ENCODE measurements around the gene LRBA. TPM values are rescaled to one million over a fixed set of nuclear protein-coding genes. Genes with fewer than 3 reads are reported as not detected.
"Not testable (repeated sequence)": the region's sequence is repeated elsewhere in the genome, so short reads cannot be mapped to it uniquely, and the experiment has no call there.

Gene LRBA
- total RNA-seq, 2 donors from 2014 or later = 76.3 to 86.9 TPM

- H3K4me1 Mint-ChIP-seq = no peaks in the 10 kb centered on the region
- no peak for ATAC-seq
- peaks cover 4% of the 10 kb centered on the region for H3K36me3 Mint-ChIP-seq (ENCODE audit: low read depth)
- no peak for DNase-seq
- H3K27ac Mint-ChIP-seq = no peak overlapping the region
- H3K27me3 Mint-ChIP-seq = no peaks in the 10 kb centered on the region
- no peaks in the 10 kb centered on the region for H3K9me3 ChIP-seq (ENCODE audit: control insufficient read depth, low read length, poor library complexity, severe bottlenecking)
- H3K4me3 Mint-ChIP-seq = no peak overlapping the region
Observed at GRCh38 chr4:150418757-150419410, 596.2 kb downstream of the LRBA start.

GRCh38 chr4:150415213-150415612 is 599.9 kb downstream of the LRBA start:
- ATAC-seq (no peak), DNase-seq (no peak)
- H3K9me3 ChIP-seq (ENCODE audit: control insufficient read depth, low read length, poor library complexity, severe bottlenecking) = no peaks in the 10 kb centered on the region
- H3K36me3 Mint-ChIP-seq (ENCODE audit: low read depth) = no peaks in the 10 kb centered on the region
- no peaks in the 10 kb centered on the region for H3K27me3 Mint-ChIP-seq
- H3K4me3 Mint-ChIP-seq = no peak overlapping the region
- no peak overlapping the region for H3K27ac Mint-ChIP-seq
- no peaks in the 10 kb centered on the region for H3K4me1 Mint-ChIP-seq

GRCh38 chr4:150411520-150411919 is 603.6 kb downstream of the LRBA start:
- no peaks in the 10 kb centered on the region for H3K4me1 Mint-ChIP-seq
- no peak overlapping the region for H3K27ac Mint-ChIP-seq
- no peaks in the 10 kb centered on the region for H3K36me3 Mint-ChIP-seq (ENCODE audit: low read depth)
- ATAC-seq = no peak
- no peaks in the 10 kb centered on the region for H3K27me3 Mint-ChIP-seq
- no peak for DNase-seq
- no peak overlapping the region for H3K4me3 Mint-ChIP-seq
- no peaks in the 10 kb centered on the region for H3K9me3 ChIP-seq (ENCODE audit: control insufficient read depth, low read length, poor library complexity, severe bottlenecking)

GRCh38 chr4:150402871-150403272 is 612.2 kb downstream of the LRBA start:
- ATAC-seq (no peak), DNase-seq (no peak)
- no peaks in the 10 kb centered on the region for H3K9me3 ChIP-seq (ENCODE audit: control insufficient read depth, low read length, poor library complexity, severe bottlenecking)

GRCh38 chr4:150401083-150401687 is 613.9 kb downstream of the LRBA start:
- Mint-ChIP-seq H3K4me3 (no peak overlapping the region), H3K27ac (no peak overlapping the region), H3K27me3 (no peaks in the 10 kb centered on the region), H3K36me3 (ENCODE audit: low read depth) (no peaks in the 10 kb centered on the region), H3K4me1 (no peaks in the 10 kb centered on the region)
- ATAC-seq = no peak
- no peaks in the 10 kb centered on the region for H3K9me3 ChIP-seq (ENCODE audit: control insufficient read depth, low read length, poor library complexity, severe bottlenecking)
- DNase-seq = no peak

More at GRCh38 chr4:150402871-150403272, 612.2 kb downstream of the LRBA start:
- Mint-ChIP-seq H3K27ac (no peak overlapping the region), H3K4me1 (no peaks in the 10 kb centered on the region), H3K27me3 (no peaks in the 10 kb centered on the region), H3K36me3 (ENCODE audit: low read depth) (no peaks in the 10 kb centered on the region), H3K4me3 (no peak overlapping the region)

GRCh38 chr4:150395872-150396271 is 619.2 kb downstream of the LRBA start:
- Mint-ChIP-seq H3K4me1 (no peaks in the 10 kb centered on the region), H3K27ac (no peak overlapping the region), H3K36me3 (ENCODE audit: low read depth) (peaks cover 3% of the 10 kb centered on the region), H3K27me3 (no peaks in the 10 kb centered on the region), H3K4me3 (no peak overlapping the region)
- ATAC-seq (no peak), DNase-seq (no peak)
- H3K9me3 ChIP-seq (ENCODE audit: control insufficient read depth, low read length, poor library complexity, severe bottlenecking) = no peaks in the 10 kb centered on the region

GRCh38 chr4:150394046-150394445 is 621.0 kb downstream of the LRBA start:
- ATAC-seq (no peak), DNase-seq (no peak)
- Mint-ChIP-seq H3K36me3 (ENCODE audit: low read depth) (peaks cover 3% of the 10 kb centered on the region), H3K4me3 (no peak overlapping the region), H3K27ac (no peak overlapping the region), H3K4me1 (no peaks in the 10 kb centered on the region), H3K27me3 (no peaks in the 10 kb centered on the region)
- H3K9me3 ChIP-seq (ENCODE audit: control insufficient read depth, low read length, poor library complexity, severe bottlenecking) = no peaks in the 10 kb centered on the region

GRCh38 chr4:150391052-150391451 is 624.0 kb downstream of the LRBA start:
- H3K9me3 ChIP-seq (ENCODE audit: control insufficient read depth, low read length, poor library complexity, severe bottlenecking) = no peaks in the 10 kb centered on the region
- H3K4me1 Mint-ChIP-seq = peaks cover 2% of the 10 kb centered on the region
- H3K36me3 Mint-ChIP-seq (ENCODE audit: low read depth) = peaks cover 3% of the 10 kb centered on the region
- no peaks in the 10 kb centered on the region for H3K27me3 Mint-ChIP-seq
- DNase-seq (no peak), ATAC-seq (no peak)
- no peak overlapping the region for H3K27ac Mint-ChIP-seq
- H3K4me3 Mint-ChIP-seq = no peak overlapping the region

- DNase-seq = no peak
- H3K4me1 Mint-ChIP-seq = peaks cover 2% of the 10 kb centered on the region
- no peak for ATAC-seq
- no peaks in the 10 kb centered on the region for H3K9me3 ChIP-seq (ENCODE audit: control insufficient read depth, low read length, poor library complexity, severe bottlenecking)
- H3K27ac Mint-ChIP-seq = no peak overlapping the region
- H3K27me3 Mint-ChIP-seq = no peaks in the 10 kb centered on the region
- peaks cover 3% of the 10 kb centered on the region for H3K36me3 Mint-ChIP-seq (ENCODE audit: low read depth)
- no peak overlapping the region for H3K4me3 Mint-ChIP-seq
Observed at GRCh38 chr4:150390531-150390910, 624.6 kb downstream of the LRBA start.

- no peaks in the 10 kb centered on the region for H3K9me3 ChIP-seq (ENCODE audit: control insufficient read depth, low read length, poor library complexity, severe bottlenecking)
- DNase-seq (no peak), ATAC-seq (no peak)
- Mint-ChIP-seq H3K36me3 (ENCODE audit: low read depth) (peaks cover 6% of the 10 kb centered on the region), H3K4me3 (no peak overlapping the region), H3K27ac (no peak overlapping the region), H3K27me3 (no peaks in the 10 kb centered on the region), H3K4me1 (peaks cover 2% of the 10 kb centered on the region)
Observed at GRCh38 chr4:150389896-150390530, 625.1 kb downstream of the LRBA start.

- Mint-ChIP-seq H3K27me3 (no peaks in the 10 kb centered on the region), H3K27ac (no peak overlapping the region), H3K4me1 (peaks cover 2% of the 10 kb centered on the region), H3K4me3 (no peak overlapping the region), H3K36me3 (ENCODE audit: low read depth) (peaks cover 6% of the 10 kb centered on the region)
- ATAC-seq = no peak
- no peak for DNase-seq
- no peaks in the 10 kb centered on the region for H3K9me3 ChIP-seq (ENCODE audit: control insufficient read depth, low read length, poor library complexity, severe bottlenecking)
Observed at GRCh38 chr4:150387981-150388380, 627.1 kb downstream of the LRBA start.

GRCh38 chr4:150386415-150386814 is 628.7 kb downstream of the LRBA start:
- DNase-seq; H3K4me1 Mint-ChIP-seq; ATAC-seq; H3K36me3 Mint-ChIP-seq (ENCODE audit: low read depth); H3K9me3 ChIP-seq (ENCODE audit: control insufficient read depth, low read length, poor library complexity, severe bottlenecking); H3K27me3 Mint-ChIP-seq; H3K27ac Mint-ChIP-seq; H3K4me3 Mint-ChIP-seq: not testable (repeated sequence)

GRCh38 chr4:150385606-150386005 is 629.5 kb downstream of the LRBA start:
- Mint-ChIP-seq H3K4me1 (peaks cover 2% of the 10 kb centered on the region), H3K4me3 (no peak overlapping the region), H3K27me3 (no peaks in the 10 kb centered on the region), H3K36me3 (ENCODE audit: low read depth) (peaks cover 3% of the 10 kb centered on the region), H3K27ac (no peak overlapping the region)
- DNase-seq = no peak
- no peak for ATAC-seq
- H3K9me3 ChIP-seq (ENCODE audit: control insufficient read depth, low read length, poor library complexity, severe bottlenecking) = no peaks in the 10 kb centered on the region

GRCh38 chr4:150384249-150384648 is 630.8 kb downstream of the LRBA start:
- H3K9me3 ChIP-seq (ENCODE audit: control insufficient read depth, low read length, poor library complexity, severe bottlenecking) = no peaks in the 10 kb centered on the region
- H3K27ac Mint-ChIP-seq = no peak overlapping the region
- no peak for ATAC-seq
- no peak overlapping the region for H3K4me3 Mint-ChIP-seq
- H3K27me3 Mint-ChIP-seq = no peaks in the 10 kb centered on the region
- peaks cover 2% of the 10 kb centered on the region for H3K4me1 Mint-ChIP-seq
- DNase-seq = no peak
- peaks cover 3% of the 10 kb centered on the region for H3K36me3 Mint-ChIP-seq (ENCODE audit: low read depth)

Measured in T-helper 17 cell (primary cell).